ENCODE data around the gene CXCL6. TPM values are rescaled to one million over a fixed set of nuclear protein-coding genes. Genes with fewer than 3 reads are reported as not detected.

Gene CXCL6
- total RNA-seq, 1 donor from 2014 or later: 0.26 TPM

DNA sequence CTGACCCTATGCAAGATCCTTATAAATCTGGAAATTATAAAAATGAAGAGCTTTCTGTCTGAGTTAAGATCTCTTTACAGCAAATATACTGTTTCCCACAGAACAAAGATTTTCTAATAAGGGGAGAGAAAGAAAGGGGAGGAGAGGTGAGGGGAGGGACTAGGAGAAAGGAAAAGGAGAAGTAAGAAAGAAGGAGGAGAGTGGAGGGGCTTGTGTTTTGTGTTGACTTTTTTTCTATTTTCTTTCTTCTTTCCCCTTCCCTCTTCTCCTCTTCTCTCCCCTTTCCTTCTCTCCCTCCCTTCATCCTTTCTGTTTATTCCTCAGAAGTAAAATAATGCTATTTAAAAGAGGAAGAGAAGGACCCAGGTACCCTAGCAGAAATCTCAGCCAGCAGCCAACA lies 6.2 kb downstream of the CXCL6 start:
- no peak for DNase-seq (ENCODE audit: low read depth in 2 of 2)

DNA sequence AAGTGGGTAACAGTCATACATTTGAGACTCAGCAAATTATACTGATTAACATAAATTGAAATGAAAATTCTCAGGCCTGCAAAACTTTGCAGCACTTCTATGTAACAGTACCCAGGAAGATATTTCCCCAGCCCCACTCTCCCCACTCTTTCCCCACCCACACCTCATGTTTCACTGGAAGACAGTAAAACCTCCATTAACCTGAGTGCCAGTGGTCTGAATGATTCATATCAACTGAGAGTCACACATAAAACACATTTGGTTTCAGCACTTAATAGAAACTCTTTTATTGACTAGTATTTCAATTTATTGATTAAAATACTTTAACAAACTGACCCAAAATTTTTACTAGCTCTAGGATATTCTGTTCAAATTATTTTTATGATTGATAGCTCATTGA lies 6.9 kb downstream of the CXCL6 start:
- DNase-seq (ENCODE audit: low read depth in 2 of 2): no peak

DNA sequence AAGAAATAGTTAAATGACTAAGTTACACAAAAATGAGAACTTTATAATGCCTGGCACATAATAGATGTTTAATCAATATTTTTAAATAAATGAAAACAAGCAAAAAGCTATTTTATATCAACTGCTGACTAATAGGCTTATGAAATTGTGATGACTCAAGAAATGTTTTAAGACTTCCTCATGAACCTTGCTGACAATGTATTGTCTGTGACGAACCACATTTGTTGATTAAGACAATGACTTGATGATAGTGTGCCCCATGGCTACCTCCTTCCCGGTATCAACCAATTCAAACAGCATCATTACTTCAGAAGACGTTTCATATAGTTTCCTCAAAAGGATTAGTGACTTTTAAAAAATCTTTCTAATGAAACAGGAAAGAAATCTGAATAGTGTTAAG lies 7.9 kb downstream of the CXCL6 start:
- peak in 1 of 2 donors; percentile 54 for DNase-seq (ENCODE audit: low read depth in 2 of 2)

DNA sequence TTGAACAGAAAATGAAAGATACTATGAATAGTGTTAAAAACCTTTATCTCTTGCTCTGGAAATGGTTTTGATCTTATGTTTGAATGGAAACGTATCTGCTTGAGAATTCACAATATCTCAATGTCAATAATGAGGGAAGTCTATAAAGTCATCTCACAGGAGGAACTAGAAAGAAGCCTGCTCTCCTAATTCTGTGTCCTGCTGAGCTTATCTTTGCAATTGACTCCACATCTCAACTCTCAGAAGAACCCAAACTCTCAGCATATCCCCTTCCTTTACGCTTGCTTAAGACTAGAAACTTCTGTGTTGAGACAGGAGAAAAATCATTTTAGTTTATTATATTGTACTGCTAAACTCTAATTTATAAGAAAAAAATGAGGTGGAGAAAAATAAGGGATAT lies 8.3 kb downstream of the CXCL6 start:
- DNase-seq (ENCODE audit: low read depth in 2 of 2): no peak

DNA sequence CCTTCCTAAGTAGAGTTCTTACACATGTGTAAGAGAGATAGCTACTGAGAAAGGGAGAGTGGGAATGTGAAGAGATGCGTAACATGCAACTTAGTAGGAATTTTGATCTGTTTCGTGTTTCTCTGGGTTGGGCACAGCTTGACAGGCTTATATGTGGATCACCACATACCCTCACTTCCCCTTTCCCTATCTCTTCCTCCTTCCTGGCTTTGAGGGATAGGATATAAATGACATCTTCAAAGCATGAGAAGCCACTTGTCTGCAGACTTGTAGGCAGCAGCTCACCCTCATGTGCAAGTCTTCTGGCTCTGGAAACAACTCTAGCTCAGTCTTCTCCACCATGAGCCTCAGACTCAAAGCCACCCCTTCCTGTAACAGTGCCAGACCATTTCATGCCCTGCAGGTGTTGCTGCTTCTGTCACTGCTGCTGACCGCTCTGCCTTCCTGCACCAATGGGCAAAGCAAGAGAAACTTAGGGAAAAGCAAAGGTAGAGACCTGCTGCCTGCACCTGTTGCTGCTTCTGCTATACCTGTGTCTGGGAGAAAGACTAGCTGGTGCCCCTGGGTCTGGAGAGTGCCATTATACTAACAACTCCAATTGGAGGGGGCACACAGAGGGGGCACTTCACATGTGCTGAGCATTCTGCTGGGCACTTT lies 11.2 kb downstream of the CXCL6 start:
- DNase-seq (ENCODE audit: low read depth in 2 of 2): no peak

DNA sequence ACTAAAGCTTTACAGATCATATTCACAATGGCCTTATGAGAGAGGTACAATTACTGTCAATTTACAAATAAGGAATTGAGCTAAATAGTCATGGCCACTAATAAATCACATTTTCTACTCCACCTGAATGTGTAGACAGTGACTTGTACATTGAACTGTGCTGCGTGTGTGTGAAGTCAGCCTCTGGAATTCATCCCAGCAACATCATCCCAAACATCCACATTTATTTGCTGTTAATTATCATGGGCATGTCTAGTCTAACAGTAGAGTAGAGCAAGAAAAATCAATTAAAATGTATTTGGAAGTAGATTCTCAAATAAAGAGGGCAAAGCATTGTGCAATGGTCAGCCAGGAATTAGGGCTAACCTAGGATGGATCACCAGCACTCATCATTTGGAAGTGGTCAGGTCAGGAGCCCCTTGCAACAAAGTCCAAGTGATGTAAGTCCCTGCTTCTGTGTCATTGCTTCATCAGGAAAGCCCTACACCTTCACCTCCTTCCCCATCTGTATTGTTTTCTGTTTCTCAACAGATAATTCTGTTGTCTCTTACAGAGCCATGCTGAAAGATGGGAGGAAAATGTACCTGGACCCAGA lies 11.8 kb downstream of the CXCL6 start:
- DNase-seq (ENCODE audit: low read depth in 2 of 2): no peak

DNA sequence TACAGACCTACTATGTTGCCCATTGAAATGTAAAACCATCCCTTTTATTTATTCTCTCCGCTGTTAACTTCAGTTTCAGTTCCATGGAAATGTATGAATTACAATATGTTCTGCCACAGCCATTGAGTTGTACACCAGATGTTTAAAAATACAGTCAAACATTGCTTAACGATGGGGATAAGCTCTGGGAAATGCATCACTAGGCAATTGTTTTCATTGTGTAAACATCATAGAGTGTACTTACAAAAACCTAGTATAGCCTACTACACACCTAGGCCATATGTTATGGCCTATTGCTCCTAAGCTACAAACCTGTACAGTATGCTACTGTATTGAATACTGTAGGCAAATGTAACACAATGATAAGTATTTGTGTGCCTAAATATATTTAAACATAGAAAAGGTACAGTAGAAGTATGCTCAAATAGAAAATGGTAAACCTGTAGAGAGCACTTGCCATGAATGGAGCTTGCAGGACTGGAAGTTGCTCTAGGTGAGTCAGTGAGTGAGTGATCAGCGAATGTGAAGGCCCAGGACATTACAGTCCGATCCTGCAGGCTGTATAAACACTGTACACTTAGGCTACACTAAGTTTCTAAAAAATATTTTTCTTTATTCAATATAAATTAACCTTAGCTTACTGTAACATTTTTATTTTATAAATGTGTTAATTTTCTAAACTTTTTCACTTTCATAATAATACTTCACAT lies 13.9 kb downstream of the CXCL6 start:
- no peak for DNase-seq (ENCODE audit: low read depth in 2 of 2)

DNA sequence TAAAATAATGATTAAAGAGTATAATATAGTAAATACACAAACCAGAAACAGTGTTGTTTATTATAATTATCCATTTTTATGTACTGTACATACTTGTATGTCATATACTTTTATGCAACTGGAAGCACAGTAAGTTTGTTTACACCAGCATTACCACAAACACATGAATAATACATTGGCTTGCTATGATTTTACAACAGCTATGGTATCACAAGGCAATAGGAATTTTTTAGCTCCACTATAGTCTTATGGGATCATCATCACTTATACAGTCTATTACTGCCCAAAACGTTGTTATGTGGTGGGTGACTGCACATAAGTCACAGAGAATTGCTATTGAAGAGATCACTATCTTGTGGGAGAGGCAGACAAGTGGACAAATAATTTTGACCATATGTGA lies 14.8 kb downstream of the CXCL6 start:
- no peak for DNase-seq (ENCODE audit: low read depth in 2 of 2)

DNA sequence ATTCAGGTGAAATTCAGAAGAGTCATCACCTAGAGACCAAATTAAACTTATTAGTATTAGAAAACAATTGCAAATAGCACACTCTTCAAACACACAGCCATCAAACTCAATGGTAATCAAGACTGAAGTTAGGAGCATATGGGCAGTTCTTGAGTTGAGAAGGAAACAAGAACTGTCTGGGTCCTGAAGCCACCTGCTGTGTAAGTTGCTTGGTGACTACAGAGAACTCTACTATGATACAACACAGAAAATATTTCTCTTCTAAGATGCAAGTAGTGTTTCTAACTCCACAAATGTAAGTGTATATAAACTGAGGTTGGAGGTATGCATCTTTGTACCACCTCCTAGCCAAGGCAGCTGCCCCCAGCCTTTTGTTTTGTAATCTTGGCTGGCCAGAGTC lies 16.3 kb downstream of the CXCL6 start:
- no peak for DNase-seq (ENCODE audit: low read depth in 2 of 2)

DNA sequence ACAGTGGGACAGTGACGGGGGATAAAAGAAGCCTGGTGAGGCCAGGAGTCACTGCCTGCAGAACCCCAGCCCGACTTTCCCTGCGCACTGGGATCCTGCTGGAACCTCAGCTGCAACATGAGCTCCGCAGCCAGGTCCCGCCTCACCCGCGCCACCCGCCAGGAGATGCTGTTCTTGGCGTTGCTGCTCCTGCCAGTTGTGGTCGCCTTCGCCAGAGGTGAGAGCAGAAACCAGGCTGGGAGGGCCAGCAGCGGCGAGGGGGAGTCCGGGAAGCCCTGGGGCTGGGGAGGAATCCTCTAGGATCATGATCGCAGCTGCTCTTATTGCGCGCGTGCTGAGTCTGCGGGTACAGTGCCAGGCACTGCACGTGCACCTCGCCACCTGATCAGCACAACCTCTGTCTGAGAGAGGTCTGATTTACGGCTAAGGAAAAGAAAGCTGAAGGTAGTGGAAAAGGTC lies 16.8 kb downstream of the CXCL6 start, which contains the start of gene PF4V1:
PF4V1 (plus strand) TSS at position 51 of the 459 bp plus-strand sequence; CDS start at position 118, 67 bp downstream.
- DNase-seq (ENCODE audit: low read depth in 2 of 2): no peak

DNA sequence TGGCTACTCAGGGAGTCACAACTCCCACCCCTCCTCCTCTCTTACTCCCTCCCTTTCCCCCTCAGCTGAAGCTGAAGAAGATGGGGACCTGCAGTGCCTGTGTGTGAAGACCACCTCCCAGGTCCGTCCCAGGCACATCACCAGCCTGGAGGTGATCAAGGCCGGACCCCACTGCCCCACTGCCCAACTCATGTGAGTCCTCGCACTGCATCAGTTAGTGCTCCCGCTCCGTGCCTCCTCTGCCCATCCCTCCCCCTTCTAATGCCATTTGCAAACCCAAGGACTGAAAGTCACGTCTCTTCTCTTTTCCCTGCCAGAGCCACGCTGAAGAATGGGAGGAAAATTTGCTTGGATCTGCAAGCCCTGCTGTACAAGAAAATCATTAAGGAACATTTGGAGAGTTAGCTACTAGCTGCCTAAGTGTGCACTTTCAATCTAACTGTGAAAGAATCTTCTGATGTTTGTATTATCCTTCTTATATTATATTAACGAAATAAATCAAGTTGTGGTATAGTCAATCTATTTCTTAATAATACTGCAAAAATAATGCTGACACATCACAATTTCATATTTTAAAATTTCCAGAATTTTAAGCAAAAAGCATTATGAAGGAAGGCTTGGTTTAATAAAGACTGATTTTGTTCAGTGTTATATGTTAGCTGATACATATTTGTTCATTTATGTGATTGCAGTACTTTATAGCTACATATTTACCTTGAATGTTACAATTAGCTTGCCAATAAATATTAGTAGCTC lies 17.4 kb downstream of the CXCL6 start:
- no peak for DNase-seq (ENCODE audit: low read depth in 2 of 2)

DNA sequence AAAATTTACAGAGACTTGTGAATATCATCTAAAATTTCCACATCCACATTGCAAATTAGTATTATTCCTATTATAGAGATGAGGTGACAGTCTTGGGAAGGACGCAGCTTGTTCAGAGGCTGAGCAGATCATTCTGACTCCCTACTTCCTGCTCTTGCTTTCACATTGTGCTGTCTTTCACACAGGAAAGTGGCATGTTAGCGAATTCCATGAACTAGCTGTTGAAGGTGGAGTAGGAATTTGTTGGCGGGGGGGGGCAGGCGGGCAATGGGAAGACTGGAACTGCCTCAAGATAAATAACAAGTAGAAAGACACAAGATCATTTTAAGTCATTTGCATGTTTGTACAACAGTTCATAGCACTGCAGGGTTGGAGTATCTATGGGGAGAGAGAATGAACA lies 18.9 kb downstream of the CXCL6 start:
- DNase-seq (ENCODE audit: low read depth in 2 of 2): peak; percentile 39 to 81

DNA sequence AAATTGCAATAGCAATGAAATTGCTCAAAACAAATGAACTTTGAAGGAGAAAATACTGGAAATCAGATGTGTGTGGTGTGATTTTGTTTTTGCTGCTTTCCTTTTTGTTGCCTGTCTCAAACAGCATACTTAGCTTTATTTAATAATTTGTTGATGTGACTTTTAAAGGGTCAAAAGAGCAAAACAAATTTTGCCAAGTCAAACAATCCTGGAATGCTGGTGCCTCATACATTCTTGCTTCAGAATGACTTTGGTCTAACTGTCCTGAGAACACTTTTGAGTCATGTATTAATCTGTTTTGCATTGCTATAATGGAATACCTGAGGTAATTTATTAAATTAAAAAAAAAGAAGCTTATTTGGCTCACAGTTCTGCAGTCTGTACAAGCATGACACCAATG lies 20.0 kb downstream of the CXCL6 start:
- DNase-seq (ENCODE audit: low read depth in 2 of 2): peak; percentile 33 to 82

DNA sequence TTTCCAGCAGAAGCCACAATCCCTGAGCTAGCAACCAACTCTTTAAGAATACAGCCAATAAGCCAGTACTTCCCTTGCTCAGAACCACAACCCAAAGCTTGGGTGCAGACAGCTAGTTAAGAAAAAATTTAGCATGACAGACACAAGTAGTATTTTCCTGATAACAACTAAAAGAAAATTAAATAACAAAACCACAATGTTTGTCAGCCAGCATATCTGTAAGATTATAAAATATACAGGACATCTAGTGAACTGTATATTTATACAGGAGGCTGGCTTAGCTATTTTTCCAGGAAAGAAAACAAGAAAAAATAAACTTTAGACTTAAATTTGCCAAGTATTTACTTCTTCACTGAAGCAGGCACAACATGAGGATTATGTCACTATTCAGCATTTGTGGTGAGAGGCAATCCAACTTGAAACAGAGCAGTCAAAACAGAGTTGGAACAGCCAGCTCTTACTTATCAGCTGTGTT lies 23.2 kb downstream of the CXCL6 start:
- no peak for DNase-seq (ENCODE audit: low read depth in 2 of 2)

DNA sequence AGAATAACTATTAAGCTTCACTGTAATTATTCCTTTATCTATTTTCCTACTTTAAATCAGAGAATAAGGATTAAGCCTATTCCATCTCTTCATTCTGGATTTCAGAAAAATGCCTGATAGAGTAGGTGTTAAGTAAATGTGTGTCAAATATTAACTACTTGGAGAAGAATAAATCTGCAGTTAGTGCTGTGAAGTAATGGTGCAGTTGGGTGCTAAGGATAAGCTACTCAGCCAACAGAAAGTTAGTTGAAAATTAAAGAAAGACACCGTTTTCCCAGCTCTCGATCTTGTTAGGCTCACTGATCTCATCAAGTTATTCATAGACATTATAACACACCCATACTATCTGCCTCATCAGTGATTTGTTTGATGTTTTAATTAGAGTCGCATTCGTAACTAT lies 23.7 kb downstream of the CXCL6 start:
- DNase-seq (ENCODE audit: low read depth in 2 of 2): no peak

DNA sequence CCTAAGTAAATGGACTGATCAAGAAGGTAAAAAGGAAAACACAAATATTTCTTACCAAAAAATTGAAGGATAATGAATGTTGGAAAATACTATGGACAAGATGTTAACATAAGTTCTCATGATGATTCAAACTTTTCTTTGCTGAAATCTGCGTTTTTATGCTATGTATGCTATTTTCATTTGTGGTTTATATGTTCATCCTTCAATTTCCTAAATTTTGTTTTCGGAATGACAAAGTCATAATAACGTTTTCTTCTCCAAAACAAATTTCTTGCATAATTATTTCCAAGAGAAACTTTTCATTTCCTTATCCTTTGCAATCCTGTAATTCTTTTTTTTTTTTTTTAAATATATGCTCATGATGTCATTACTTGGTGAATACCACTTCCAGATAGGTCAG lies 24.4 kb downstream of the CXCL6 start:
- no peak for DNase-seq (ENCODE audit: low read depth in 2 of 2)

DNA sequence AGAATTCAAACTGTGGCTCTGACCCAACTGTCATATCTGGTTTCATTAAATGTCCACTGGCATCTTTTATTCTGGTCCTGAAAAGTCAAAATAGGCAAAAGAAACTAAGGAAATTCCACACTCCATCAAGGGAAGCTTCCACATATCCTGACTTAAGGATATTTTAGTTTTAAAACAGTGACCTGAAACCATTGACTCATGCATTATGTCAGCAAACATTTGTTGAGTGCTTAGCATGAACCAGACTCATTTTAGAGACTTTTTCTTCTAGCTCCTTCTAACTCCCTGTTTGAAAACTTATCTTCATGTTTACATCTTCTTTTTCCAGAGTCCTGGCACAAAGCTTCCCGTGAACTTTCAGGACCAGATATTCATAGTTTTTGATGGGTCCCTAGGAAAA lies 25.8 kb downstream of the CXCL6 start:
- DNase-seq (ENCODE audit: low read depth in 2 of 2): no peak

DNA sequence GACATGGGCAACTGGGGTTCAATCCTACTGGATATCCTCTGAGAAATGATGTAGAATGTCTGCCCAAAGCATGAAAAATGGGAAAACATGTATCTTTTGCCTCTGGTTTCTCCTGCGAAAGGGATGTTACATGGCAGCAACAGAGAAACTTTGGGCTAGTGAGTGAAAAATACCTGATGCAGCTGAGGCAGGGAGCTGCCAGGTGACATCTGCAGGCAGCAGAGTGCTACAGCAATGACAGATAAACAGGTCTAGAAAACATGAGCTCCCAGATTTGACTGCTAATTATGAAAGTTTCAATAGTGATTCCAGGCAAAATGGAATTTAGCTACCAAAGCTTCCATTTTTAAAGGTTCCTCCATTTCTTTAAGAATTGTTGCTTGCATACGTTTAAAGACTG lies 27.9 kb downstream of the CXCL6 start:
- DNase-seq (ENCODE audit: low read depth in 2 of 2): peak in 1 of 2 donors; percentile 41

DNA sequence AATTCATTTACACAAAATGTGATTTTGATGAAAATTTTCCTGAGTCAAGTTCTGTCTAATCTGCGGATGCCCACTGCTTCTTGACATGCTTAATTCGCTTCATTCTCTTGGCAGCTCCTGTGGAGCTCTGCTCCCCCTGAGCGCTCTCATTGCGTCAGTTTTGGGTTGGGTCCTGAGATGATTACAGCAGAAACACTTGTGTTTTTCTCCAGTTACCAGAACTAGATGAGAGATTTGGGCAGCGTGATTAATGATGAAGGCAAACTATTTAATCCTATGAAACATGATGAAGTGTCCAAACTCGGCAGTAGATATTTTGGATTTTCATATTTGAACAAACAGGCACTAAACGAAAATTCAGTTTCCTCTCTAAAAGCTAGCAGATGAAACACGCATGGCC lies 28.5 kb downstream of the CXCL6 start:
- DNase-seq (ENCODE audit: low read depth in 2 of 2): no peak

DNA sequence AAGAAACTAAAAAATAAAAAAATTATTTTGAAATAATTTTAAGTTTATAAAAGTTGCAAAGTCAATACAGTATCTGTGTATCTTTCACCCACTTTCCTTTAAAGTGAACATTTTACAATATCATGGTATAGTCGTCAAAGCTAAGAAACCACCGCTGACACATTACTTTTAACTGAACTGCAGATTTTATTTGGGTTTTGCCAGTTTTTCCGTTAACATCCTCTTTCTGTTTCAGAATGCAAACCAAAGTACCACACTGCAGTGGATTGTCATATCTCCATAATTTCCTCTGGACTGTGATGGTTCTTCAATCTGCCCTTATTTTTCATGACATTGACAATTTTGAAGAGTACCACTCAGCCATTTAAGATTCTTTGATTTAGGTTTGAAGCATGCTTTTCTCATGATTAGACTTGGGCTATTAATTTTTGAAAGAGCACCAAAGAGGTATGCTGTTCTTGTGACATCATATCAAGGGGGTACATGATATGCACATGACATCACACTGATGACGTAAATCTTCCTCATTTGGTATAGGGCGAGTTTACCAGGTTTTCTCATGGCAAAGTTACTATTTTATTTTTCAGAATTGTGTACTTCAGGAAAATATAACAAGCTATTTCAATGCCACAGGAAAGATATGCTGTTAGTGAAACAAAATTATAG lies 29.1 kb downstream of the CXCL6 start:
- no peak for DNase-seq (ENCODE audit: low read depth in 2 of 2)

DNA sequence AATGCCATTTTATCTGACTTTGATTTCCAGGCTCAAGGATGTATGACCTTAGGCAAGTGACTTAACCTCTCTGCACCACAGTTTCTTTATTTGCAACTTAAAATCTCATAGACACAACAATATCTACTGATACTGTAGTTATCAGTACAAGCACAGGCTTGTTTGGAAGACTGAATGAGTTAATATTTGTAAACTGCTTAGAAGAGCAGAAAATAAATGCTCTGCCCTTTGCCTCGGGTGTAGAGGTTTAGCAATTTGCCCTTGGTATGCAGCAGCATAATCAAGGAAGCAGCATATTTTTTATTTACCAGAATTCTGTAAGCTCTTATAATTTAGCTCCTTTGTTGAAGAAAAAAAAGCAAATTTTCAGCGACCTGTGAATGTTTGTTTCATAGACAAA lies 29.8 kb downstream of the CXCL6 start:
- no peak for DNase-seq (ENCODE audit: low read depth in 2 of 2)
